GM23248 (cell line): ENCODE measurements around the gene KCTD16.

Experiments
- EZH2 ChIP-seq: fragments of 200-600 bp; sonication (generic); IDR thresholded peaks from 2 replicates; pipeline ENCODE4 v1.6.1; 2018; ENCODE audit warnings: antibody characterized with exemption, mild to moderate bottlenecking; ENCODE audit not compliant: insufficient read depth, poor library complexity, severe bottlenecking
- EZH2phosphoT487 ChIP-seq: fragments of 200-600 bp; sonication (generic); IDR thresholded peaks from 2 replicates; pipeline ENCODE4 v1.6.1; 2018; ENCODE audit warnings: antibody characterized with exemption, moderate library complexity, mild to moderate bottlenecking, low read depth; ENCODE audit not compliant: insufficient read depth

- TF ChIP-seq EZH2 (no peak), EZH2phosphoT487 (peak; percentile 76; the same call in 1 of the 2 replicates)
Observed at GRCh38 chr5:144189800-144190429, 19.2 kb downstream of the KCTD16 start.
